Loucy (cell line): ENCODE results near the gene CTDSP2.

Source experiments
- CTCF ChIP-seq: fragments of 200-600 bp; sonication (generic); conservative IDR thresholded peaks from 2 replicates; pipeline ENCODE4 v1.5.1; 2014; ENCODE audit warnings: mild to moderate bottlenecking, antibody characterized with exemption, low read length
- EZH2phosphoT487 ChIP-seq: fragments of 200-600 bp; IDR thresholded peaks from 2 replicates; pipeline ENCODE4 v1.6.1; 2018; ENCODE audit warnings: antibody characterized with exemption, mild to moderate bottlenecking, moderate library complexity, borderline replicate concordance

DNA sequence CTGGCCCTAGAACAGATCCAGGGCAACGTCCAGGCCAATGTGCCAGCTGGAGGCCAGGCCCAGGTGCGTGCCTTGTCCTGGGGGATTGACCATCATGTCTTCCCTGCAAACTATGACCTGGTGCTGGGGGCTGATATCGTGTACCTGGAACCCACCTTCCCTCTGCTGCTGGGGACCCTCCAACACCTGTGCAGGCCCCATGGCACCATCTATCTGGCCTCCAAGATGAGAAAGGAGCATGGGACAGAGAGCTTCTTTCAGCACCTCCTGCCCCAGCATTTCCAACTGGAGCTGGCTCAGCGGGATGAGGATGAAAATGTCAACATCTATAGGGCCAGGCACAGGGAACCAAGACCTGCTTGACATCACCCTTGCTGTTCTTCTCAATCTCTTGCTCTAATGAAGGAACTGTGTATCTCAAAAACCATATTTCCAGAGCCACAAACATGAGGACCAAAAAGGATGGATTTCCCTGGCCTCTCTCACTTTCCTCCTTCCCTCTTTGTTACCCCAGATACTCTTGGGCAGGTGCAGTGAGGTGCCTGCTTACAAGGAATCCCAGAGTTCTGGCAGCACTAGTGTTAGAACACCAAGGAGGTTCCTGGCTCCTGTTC, 66.1 kb downstream of the CTDSP2 start:
- TF ChIP-seq CTCF (no peak), EZH2phosphoT487 (no peak)
